H1 (cell line): Measurements from ENCODE around the gene PRDM15. TPM values are rescaled to one million over a fixed set of nuclear protein-coding genes. Genes with fewer than 3 reads are reported as not detected.

Source experiments
- CTCF ChIA-PET: fragments of 300-600 bp; sonication (Branson Sonifier 250); formaldehyde crosslinking; loops from one replicate; lab custom pipeline; 2021; ENCODE audit not compliant: partially characterized antibody; lab: Charles Lee
- POLR2A ChIA-PET: fragments of 300-600 bp; sonication (Branson Sonifier 250); formaldehyde crosslinking; loops from one replicate; lab custom pipeline; 2021; ENCODE audit warnings: inconsistent platforms; ENCODE audit not compliant: partially characterized antibody; lab: Charles Lee
- DNase-seq, 2 experiments: peaks; one replicate each; pipeline versions ENCODE4 v3.0.0 to v3.0.0-alpha.2; 2010 to 2022; ENCODE audit warnings: low spot score in 2 of 2, low read depth in 1 of 2, mixed read lengths in 1 of 2
- FAIRE-seq: peaks from 2 replicates; lab custom pipeline; 2011; peaks lifted over from hg19 to GRCh38; lab: Jason Lieb, UNC
- H2AFZ ChIP-seq: 2 replicates; pipeline ENCODE4 v1.8.1; 2012; ENCODE audit warnings: low read length, inconsistent platforms
- H2AK5ac ChIP-seq: 2 replicates; pipeline ENCODE4 v1.6.1; 2013; ENCODE audit warnings: low read depth, low read length
- H2BK120ac ChIP-seq: replicated peaks from 2 replicates; pipeline ENCODE3; 2013; ENCODE audit warnings: low read depth, low read length, inconsistent platforms
- H2BK12ac ChIP-seq: 2 replicates; pipeline ENCODE4 v1.6.1; 2013; ENCODE audit warnings: low read depth, low read length
- H2BK15ac ChIP-seq: 2 replicates; pipeline ENCODE4 v1.6.1; 2013; ENCODE audit warnings: low read length
- H2BK20ac ChIP-seq: 2 replicates; pipeline ENCODE4 v1.6.1; 2013; ENCODE audit warnings: low read length
- H2BK5ac ChIP-seq: 2 replicates; pipeline ENCODE4 v1.6.1; 2013; ENCODE audit warnings: low read depth, low read length
- H3K14ac ChIP-seq: 2 replicates; pipeline ENCODE4 v1.6.1; 2013; ENCODE audit warnings: inconsistent platforms; ENCODE audit not compliant: insufficient read length
- H3K18ac ChIP-seq: 2 replicates; pipeline ENCODE4 v1.6.1; 2013; ENCODE audit warnings: low read length; ENCODE audit errors: extremely low read depth
- H3K23ac ChIP-seq: 2 replicates; pipeline ENCODE4 v1.6.1; 2013; ENCODE audit warnings: inconsistent platforms; ENCODE audit not compliant: insufficient read length
- H3K23me2 ChIP-seq: 2 replicates; pipeline ENCODE4 v1.6.1; 2013; ENCODE audit warnings: low read depth, low read length
- H3K27ac ChIP-seq: 2 replicates; pipeline ENCODE4 v1.6.1; 2011; ENCODE audit warnings: low read depth, low read length, inconsistent platforms
- H3K27me3 ChIP-seq, 4 experiments: replicated peaks in 1 of 4; 1 replicate in 1 of 4; 2 replicates in 3 of 4; pipeline versions ENCODE4 v1.6.1 to v1.8.1; 2011 to 2013; ENCODE audit warnings: low read length in 3 of 4, mild to moderate bottlenecking in 3 of 4, inconsistent platforms in 2 of 4, mixed read lengths in 2 of 4, moderate library complexity in 1 of 4; ENCODE audit not compliant: control insufficient read depth in 3 of 4, insufficient read depth in 3 of 4; ENCODE audit errors: extremely low read depth in 1 of 4
- H3K36me3 ChIP-seq, 4 experiments: 2 replicates each; pipeline versions ENCODE4 v1.6.1 to v1.8.1; 2011 to 2013; ENCODE audit warnings: mild to moderate bottlenecking in 4 of 4, low read length in 3 of 4, moderate library complexity in 2 of 4, control low read depth in 1 of 4, inconsistent platforms in 1 of 4; ENCODE audit not compliant: insufficient read depth in 4 of 4, control insufficient read depth in 2 of 4
- H3K4ac ChIP-seq: replicated peaks from 2 replicates; pipeline ENCODE3; 2013; ENCODE audit warnings: low read length, low read depth, mixed read lengths, inconsistent platforms; ENCODE audit not compliant: insufficient read length
- H3K4me1 ChIP-seq, 4 experiments: replicated peaks in 1 of 4; 1 replicate in 1 of 4; 2 replicates in 3 of 4; pipeline versions ENCODE4 v1.6.1 to v1.8.1; 2011 to 2013; ENCODE audit warnings: low read length in 3 of 4, inconsistent platforms in 2 of 4, mixed read lengths in 1 of 4; ENCODE audit not compliant: insufficient read depth in 4 of 4, control insufficient read depth in 3 of 4
- H3K4me2 ChIP-seq, 2 experiments: 2 replicates each; pipeline versions ENCODE4 v1.6.1 to v1.8.1; 2011 to 2013; ENCODE audit warnings: low read depth in 2 of 2, low read length in 2 of 2, control low read depth in 1 of 2, inconsistent platforms in 1 of 2, mild to moderate bottlenecking in 1 of 2; ENCODE audit not compliant: insufficient read depth in 1 of 2
- H3K4me3 ChIP-seq, 4 experiments: fragments of 200-600, 300-600 bp in 1 of 4; sonication (generic), shearing (Covaris generic), sonication (Bioruptor Twin) in 1 of 4; 2 replicates each; pipeline versions ENCODE4 v1.5.1 to v1.8.1; 2011 to 2016; ENCODE audit warnings: low read length in 4 of 4, low read depth in 3 of 4, control low read depth in 2 of 4, inconsistent platforms in 2 of 4, mild to moderate bottlenecking in 2 of 4, mixed read lengths in 1 of 4, moderate library complexity in 1 of 4; ENCODE audit not compliant: insufficient read depth in 2 of 4; ENCODE audit errors: extremely low read depth in 1 of 4
- H3K56ac ChIP-seq: replicated peaks from 2 replicates; pipeline ENCODE3; 2013; ENCODE audit warnings: low read depth, mild to moderate bottlenecking, mixed read lengths, low read length, inconsistent platforms; ENCODE audit not compliant: insufficient read length
- H3K79me1 ChIP-seq: 2 replicates; pipeline ENCODE4 v1.6.1; 2013; ENCODE audit warnings: low read depth, low read length, control low read depth
- H3K79me2 ChIP-seq, 2 experiments: 2 replicates each; pipeline versions ENCODE4 v1.6.1 to v1.8.1; 2012 to 2013; ENCODE audit warnings: low read length in 2 of 2, mild to moderate bottlenecking in 2 of 2, inconsistent platforms in 1 of 2; ENCODE audit not compliant: insufficient read depth in 2 of 2, control insufficient read depth in 1 of 2
- H3K9ac ChIP-seq, 4 experiments: replicated peaks in 1 of 4; 1 replicate in 1 of 4; 2 replicates in 3 of 4; pipeline versions ENCODE4 v1.6.1 to v1.8.1; 2011 to 2013; ENCODE audit warnings: low read depth in 3 of 4, low read length in 3 of 4, control low read depth in 2 of 4, mild to moderate bottlenecking in 2 of 4, moderate library complexity in 2 of 4, inconsistent platforms in 1 of 4; ENCODE audit errors: extremely low read depth in 1 of 4
- H3K9me3 ChIP-seq, 2 experiments: 2 replicates each; pipeline versions ENCODE4 v1.6.1 to v1.8.1; 2012 to 2013; ENCODE audit warnings: mild to moderate bottlenecking in 2 of 2, moderate library complexity in 2 of 2, control low read depth in 1 of 2, inconsistent platforms in 1 of 2, low read depth in 1 of 2, low read length in 1 of 2, mixed read lengths in 1 of 2; ENCODE audit not compliant: insufficient read depth in 2 of 2
- H4K20me1 ChIP-seq, 2 experiments: replicated peaks in 1 of 2; 2 replicates each; pipeline versions ENCODE3 to v1.8.1; 2011 to 2013; ENCODE audit warnings: inconsistent platforms in 2 of 2, low read length in 2 of 2, mild to moderate bottlenecking in 1 of 2; ENCODE audit not compliant: insufficient read depth in 2 of 2, control insufficient read depth in 1 of 2
- H4K5ac ChIP-seq: 2 replicates; pipeline ENCODE4 v1.6.1; 2013; ENCODE audit warnings: low read length, low read depth, mixed read lengths, inconsistent platforms; ENCODE audit not compliant: insufficient read length
- H4K8ac ChIP-seq: 2 replicates; pipeline ENCODE4 v1.8.0; 2013; ENCODE audit warnings: mild to moderate bottlenecking, moderate library complexity, low read length, inconsistent platforms; ENCODE audit not compliant: insufficient read depth; ENCODE audit errors: extremely low read depth
- H4K91ac ChIP-seq: replicated peaks from 2 replicates; pipeline ENCODE3; 2013; ENCODE audit warnings: low read length, mixed read lengths, inconsistent platforms; ENCODE audit not compliant: insufficient read length
- CBX5 ChIP-seq: fragments of 300-800, 300-1000 bp; sonication (generic); IDR thresholded peaks from 2 replicates; pipeline ENCODE4 v1.7.1; 2016; ENCODE audit warnings: antibody characterized with exemption, low read length, low read depth
- FOSL1 ChIP-seq: IDR thresholded peaks from 2 replicates; pipeline ENCODE4 v1.6.1; 2011; ENCODE audit warnings: mild to moderate bottlenecking, low read depth, low read length, moderate library complexity; ENCODE audit not compliant: insufficient read depth
- SP4 ChIP-seq: IDR thresholded peaks from 2 replicates; pipeline ENCODE4 v1.6.1; 2012; ENCODE audit warnings: low read length, inconsistent platforms
- SRF ChIP-seq: IDR thresholded peaks from 2 replicates; pipeline ENCODE4 v1.6.1; 2011; ENCODE audit warnings: mild to moderate bottlenecking, low read depth, low read length, moderate library complexity
- WGBS, 2 experiments: shearing (Covaris generic) in 1 of 2; methylation state at CpG; one replicate each; pipeline versions ENCODE4 v1.1.6 to v1.1.7; 2013 to 2015; ENCODE audit warnings: low lambda C conversion rate in 2 of 2, mixed read lengths in 2 of 2, inconsistent platforms in 1 of 2, low coverage in 1 of 2, missing lambda C conversion rate in 1 of 2; ENCODE audit not compliant: insufficient replicate concordance in 2 of 2, insufficient coverage in 1 of 2, insufficient read length in 1 of 2; ENCODE audit errors: extremely low coverage in 1 of 2, missing lambda C conversion rate in 1 of 2; 5-methylcytosine and 5-hydroxymethylcytosine counted together
- polyA plus RNA-seq, 7 experiments: library from polyadenylated mRNA; depleted of rRNA in 3 of 7; stranded (reverse) in 5 of 7; unstranded in 2 of 7; fragments of >200 nt in 5 of 7; fragments of 200-250 nt in 2 of 7; gene quantifications; 1 replicate in 5 of 7; 2 replicates in 1 of 7; 4 replicates in 1 of 7; pipeline versions ENCODE4 v1.2.1 to v1.2.3, GENCODE V29; 2011 to 2013; ENCODE audit warnings: missing spikeins in 2 of 7, mixed read lengths in 2 of 7
- total RNA-seq: library from RNA; stranded (reverse); fragmentation: NEBNext Ultra II Directional; extraction: Animal tissue kit (Norgen Biotek cat#: 25700); gene quantifications from 2 replicates; pipeline ENCODE4 v1.2.1, GENCODE V29; 2021

PRDM15 gene
- total and polyA plus RNA-seq, 2 of the 8 experiments (the other 6 are each of a cell fraction or from before 2014, with no cell fraction given) = 9.7 to 10.5 TPM

DNA sequence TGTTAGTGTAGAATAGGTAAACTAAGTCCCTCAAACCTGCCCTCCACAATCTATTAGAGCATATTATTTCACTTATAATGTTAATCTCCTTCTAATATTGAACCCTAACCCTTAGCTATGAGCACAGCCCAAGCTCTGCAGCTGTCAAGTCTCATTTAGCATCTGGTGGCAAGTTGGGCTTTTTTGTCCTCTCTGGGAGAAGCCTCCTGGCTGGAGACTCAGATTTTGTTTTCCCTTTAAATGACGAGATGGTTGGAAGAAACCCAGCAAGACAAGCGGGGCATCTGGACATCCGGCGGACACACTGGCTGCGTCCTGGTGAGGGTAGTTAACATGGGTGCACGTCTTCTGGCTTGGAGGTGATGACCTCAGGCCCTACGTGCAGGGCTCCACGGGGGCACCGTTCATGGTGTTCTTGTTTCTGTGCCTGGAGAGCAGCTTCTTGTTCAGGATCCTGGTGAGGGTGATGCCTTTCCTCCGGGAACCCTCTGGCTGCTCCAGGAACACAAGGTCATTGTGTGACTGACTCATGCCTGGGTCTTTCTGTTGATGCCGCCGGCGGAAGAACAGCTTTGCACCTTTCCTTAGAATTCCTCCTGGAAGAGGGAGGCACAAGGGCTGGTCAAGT lies 9.7 kb upstream of the PRDM15 start:
- Histone ChIP-seq H3K27ac (no peak overlapping the region), H2BK12ac (no peak overlapping the region), H4K20me1 (peaks cover 0 to 2% of the 10 kb centered on the region in 2 experiments), H3K23me2 (no peaks in the 10 kb centered on the region), H3K79me2 (no peaks in the 10 kb centered on the region), H4K91ac (no peak overlapping the region), H2BK15ac (no peak overlapping the region), H2AK5ac (no peak overlapping the region), H3K18ac (no peak overlapping the region), H2AFZ (no peak overlapping the region), H4K5ac (no peak overlapping the region), H3K56ac (no peak overlapping the region), H3K4ac (no peak overlapping the region), H3K4me1 (peaks cover 0 to 11% (median 4%) of the 10 kb centered on the region in 4 experiments; a peak in 4 of 7 replicates), H2BK20ac (no peak overlapping the region), H3K27me3 (no peaks in the 10 kb centered on the region), H3K36me3 (no peaks in the 10 kb centered on the region), H3K4me3 (no peak overlapping the region), H3K14ac (no peak overlapping the region), H2BK5ac (no peak overlapping the region), H3K4me2 (no peak overlapping the region), H2BK120ac (no peak overlapping the region), H3K9ac (no peak overlapping the region), H3K23ac (no peak overlapping the region), H3K79me1 (no peaks in the 10 kb centered on the region), H3K9me3 (no peaks in the 10 kb centered on the region), H4K8ac (no peak overlapping the region)
- FAIRE-seq (no peak), DNase-seq (no peak)
- CTCF ChIA-PET = interaction anchor here (1.3 kb wide), 1 partner anchor 228 kb away, joined by 3 read pairs; no protein-coding TSS in a partner anchor
- 96% methylated on average over 13 of the region's 13 CpGs; no CpG with 5 or more reads in 1 of the 2 experiments for WGBS, 2 experiments
- TF ChIP-seq CBX5 (no peak), SP4 (no peak), SRF (no peak), FOSL1 (no peak)
- POLR2A ChIA-PET = interaction anchor here (1.5 to 1.8 kb wide), 2 partner anchors 9 to 11 kb away, joined by 4 to 6 read pairs; no protein-coding TSS in a partner anchor
